IMR-90 (cell line): ENCODE results near the gene CAMTA1. TPM values are rescaled to one million over a fixed set of nuclear protein-coding genes. Genes with fewer than 3 reads are reported as not detected.

ENCODE experiments used
- FOS ChIP-seq: fragments of 150-350 bp; IDR thresholded peaks from 2 replicates; pipeline ENCODE4 v1.6.1; 2016; ENCODE audit warnings: low read depth, low read length
- MAZ ChIP-seq: IDR thresholded peaks from 2 replicates; pipeline ENCODE4 v1.6.1; 2012; ENCODE audit warnings: low read depth, mild to moderate bottlenecking, low read length, improper control_type of control experiment, moderate library complexity, borderline replicate concordance
- RFX5 ChIP-seq: IDR thresholded peaks from 2 replicates; pipeline ENCODE4 v1.8.0; 2012; ENCODE audit warnings: low read depth, mild to moderate bottlenecking, low read length, moderate library complexity
- polyA plus RNA-seq, 3 experiments: library from polyadenylated mRNA; depleted of rRNA; stranded (reverse); fragments of >200 nt; gene quantifications; 2 replicates each; pipeline ENCODE4 v1.2.3, GENCODE V29; 2012; ENCODE audit warnings: low replicate concordance in 1 of 3
- total RNA-seq: library from RNA; depleted of rRNA; stranded (reverse); fragments of >200 nt; gene quantifications from 2 replicates; pipeline ENCODE4 v1.2.3, GENCODE V29; 2012
- TF ChIP-seq, protein P1 (sequence below): fragments of 150-350 bp; IDR thresholded peaks from 2 replicates; pipeline ENCODE4 v1.6.1; 2016; ENCODE audit warnings: low read depth, mild to moderate bottlenecking, low read length, moderate library complexity, borderline replicate concordance
- TF ChIP-seq, protein P2 (sequence below): fragments of 150-350 bp; IDR thresholded peaks from 2 replicates; pipeline ENCODE4 v1.6.1; 2017; ENCODE audit warnings: mild to moderate bottlenecking, antibody characterized with exemption, low read length, low read depth

Gene CAMTA1
- total and polyA plus RNA-seq, 2 of the 4 experiments (the other 2 are of a cell fraction) = 35.5 to 74.3 TPM

DNA sequence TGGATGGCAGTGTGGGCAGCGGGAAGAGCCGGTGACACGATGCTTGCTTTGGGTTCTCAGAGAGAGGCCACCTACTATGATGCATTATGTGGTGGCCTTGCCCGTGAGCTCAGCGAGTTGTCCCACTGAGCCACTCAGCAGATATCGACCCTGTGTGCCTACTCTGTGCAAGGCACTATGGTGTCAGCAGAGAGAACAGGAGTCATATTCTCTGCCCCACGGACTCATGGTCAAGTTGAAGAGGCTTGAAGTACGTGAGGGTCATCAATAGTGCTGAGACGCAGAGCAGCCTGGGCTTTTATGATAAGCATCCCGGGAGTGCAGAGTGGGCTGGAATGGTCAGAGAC lies 466.2 kb downstream of the CAMTA1 start (continued):
- TF ChIP-seq, protein P1, sequence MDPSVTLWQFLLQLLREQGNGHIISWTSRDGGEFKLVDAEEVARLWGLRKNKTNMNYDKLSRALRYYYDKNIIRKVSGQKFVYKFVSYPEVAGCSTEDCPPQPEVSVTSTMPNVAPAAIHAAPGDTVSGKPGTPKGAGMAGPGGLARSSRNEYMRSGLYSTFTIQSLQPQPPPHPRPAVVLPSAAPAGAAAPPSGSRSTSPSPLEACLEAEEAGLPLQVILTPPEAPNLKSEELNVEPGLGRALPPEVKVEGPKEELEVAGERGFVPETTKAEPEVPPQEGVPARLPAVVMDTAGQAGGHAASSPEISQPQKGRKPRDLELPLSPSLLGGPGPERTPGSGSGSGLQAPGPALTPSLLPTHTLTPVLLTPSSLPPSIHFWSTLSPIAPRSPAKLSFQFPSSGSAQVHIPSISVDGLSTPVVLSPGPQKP = no peak
- TF ChIP-seq RFX5 = no peak
- TF ChIP-seq FOS = no peak
- TF ChIP-seq, protein P2, sequence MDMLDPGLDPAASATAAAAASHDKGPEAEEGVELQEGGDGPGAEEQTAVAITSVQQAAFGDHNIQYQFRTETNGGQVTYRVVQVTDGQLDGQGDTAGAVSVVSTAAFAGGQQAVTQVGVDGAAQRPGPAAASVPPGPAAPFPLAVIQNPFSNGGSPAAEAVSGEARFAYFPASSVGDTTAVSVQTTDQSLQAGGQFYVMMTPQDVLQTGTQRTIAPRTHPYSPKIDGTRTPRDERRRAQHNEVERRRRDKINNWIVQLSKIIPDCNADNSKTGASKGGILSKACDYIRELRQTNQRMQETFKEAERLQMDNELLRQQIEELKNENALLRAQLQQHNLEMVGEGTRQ = no peak
- TF ChIP-seq MAZ = no peak
